AG09309 (cell line): ENCODE measurements around the gene ACAP2.

Source experiments
- DNase-seq: peaks from one replicate; pipeline ENCODE4 v3.0.0-alpha.2; 2010; ENCODE audit warnings: low read depth
- H3K4me3 ChIP-seq: 2 replicates; pipeline ENCODE4 v1.5.1; 2011; ENCODE audit warnings: mild to moderate bottlenecking, low read depth, low read length, moderate library complexity; ENCODE audit not compliant: control insufficient read depth
- CTCF ChIP-seq: IDR thresholded peaks from 2 replicates; pipeline ENCODE4 v1.5.1; 2011; ENCODE audit warnings: mild to moderate bottlenecking, low read depth, low read length, inconsistent platforms; ENCODE audit not compliant: insufficient read depth, control insufficient read depth; ENCODE audit errors: missing control alignments

Gene ACAP2

GRCh38 chr3:195425849-195426248 lies 17.0 kb downstream of the ACAP2 start:
- no peak for DNase-seq
- TF ChIP-seq CTCF = no peak

GRCh38 chr3:195423818-195424217 lies 19.0 kb downstream of the ACAP2 start:
- no peak overlapping the region for H3K4me3 ChIP-seq
- no peak for TF ChIP-seq CTCF
- no peak for DNase-seq

More at GRCh38 chr3:195425849-195426248, 17.0 kb downstream of the ACAP2 start:
- no peak overlapping the region for H3K4me3 ChIP-seq

- DNase-seq = no peak
- no peak for TF ChIP-seq CTCF
Observed at GRCh38 chr3:195421400-195421799, 21.4 kb downstream of the ACAP2 start.

GRCh38 chr3:195416795-195417194 lies 26.0 kb downstream of the ACAP2 start:
- H3K4me3 ChIP-seq = no peak overlapping the region
- no peak for TF ChIP-seq CTCF
- no peak for DNase-seq

More at GRCh38 chr3:195421400-195421799, 21.4 kb downstream of the ACAP2 start:
- H3K4me3 ChIP-seq = no peak overlapping the region

- peak; percentile 34 for DNase-seq
- H3K4me3 ChIP-seq = no peak overlapping the region
- TF ChIP-seq CTCF = no peak
Observed at GRCh38 chr3:195411836-195412235, 31.0 kb downstream of the ACAP2 start.

- TF ChIP-seq CTCF = no peak
- no peak for DNase-seq
- H3K4me3 ChIP-seq = no peak overlapping the region
Observed at GRCh38 chr3:195410546-195410945, 32.3 kb downstream of the ACAP2 start.
